HL-60 (cell line): ENCODE data around the gene METTL9.

Experiments used
- DNase-seq, 2 experiments: peaks; one replicate each; pipeline ENCODE4 v3.0.0-alpha.2; 2010 to 2020; ENCODE audit warnings: low read depth in 1 of 2, low spot score in 1 of 2
- H3K27ac ChIP-seq: fragments of 250-450 bp; sonication (Bioruptor Pico); replicated peaks from 2 replicates; pipeline ENCODE4 v1.5.1; 2020; ENCODE audit warnings: mild to moderate bottlenecking, moderate library complexity
- H3K27me3 ChIP-seq: fragments of 250-450 bp; sonication (Bioruptor Pico); 2 replicates; pipeline ENCODE4 v1.5.1; 2021; ENCODE audit warnings: mild to moderate bottlenecking, moderate library complexity; ENCODE audit not compliant: insufficient read depth, poor library complexity, severe bottlenecking
- H3K4me3 ChIP-seq: replicated peaks from 2 replicates; pipeline ENCODE4 v1.5.1; 2011; ENCODE audit warnings: mild to moderate bottlenecking, control low read depth, low read length; ENCODE audit not compliant: insufficient read depth
- CTCF ChIP-seq: IDR thresholded peaks from one replicate; pipeline ENCODE4 v1.5.1; 2011; ENCODE audit warnings: low read length, control low read depth, inconsistent platforms; ENCODE audit not compliant: insufficient read depth
- GABPA ChIP-seq: IDR thresholded peaks from 2 replicates; pipeline ENCODE4 v1.6.1; 2012; ENCODE audit warnings: low read depth
- POLR2AphosphoS5 ChIP-seq: IDR thresholded peaks from 2 replicates; pipeline ENCODE4 v1.6.1; 2012; ENCODE audit warnings: low read depth
- REST ChIP-seq: IDR thresholded peaks from 2 replicates; pipeline ENCODE4 v1.6.1; 2012; ENCODE audit warnings: low read depth; ENCODE audit not compliant: insufficient replicate concordance
- SPI1 ChIP-seq: IDR thresholded peaks from 2 replicates; pipeline ENCODE4 v1.6.1; 2012; ENCODE audit warnings: low read depth, mild to moderate bottlenecking, borderline replicate concordance

METTL9 gene

GRCh38 chr16:21702276-21702675 is 102.9 kb downstream of the METTL9 start:
- TF ChIP-seq REST (no peak), SPI1 (no peak), GABPA (no peak), POLR2AphosphoS5 (no peak), CTCF (no peak)
- H3K27ac ChIP-seq: no peak overlapping the region
- DNase-seq: peak in 1 of 2 experiments; percentile 11
- H3K27me3 ChIP-seq: peaks cover 2% of the 10 kb centered on the region
- H3K4me3 ChIP-seq: no peak overlapping the region

- Histone ChIP-seq H3K27me3 (peaks cover 2% of the 10 kb centered on the region), H3K27ac (no peak overlapping the region), H3K4me3 (no peak overlapping the region)
- TF ChIP-seq CTCF (no peak), POLR2AphosphoS5 (no peak), GABPA (no peak), SPI1 (no peak), REST (no peak)
- no peak for DNase-seq
These were observed 103.8 kb downstream of the METTL9 start for GRCh38 chr16:21703156-21703555.

- TF ChIP-seq POLR2AphosphoS5 (no peak), CTCF (no peak), REST (no peak), SPI1 (no peak), GABPA (no peak)
- peaks cover 2% of the 10 kb centered on the region for H3K27me3 ChIP-seq
- no peak overlapping the region for H3K4me3 ChIP-seq
- H3K27ac ChIP-seq: no peak overlapping the region
- no peak for DNase-seq
These were observed 104.3 kb downstream of the METTL9 start for GRCh38 chr16:21703589-21704174.
